Stimulated activated memory B cell treated with anti-CD40 and anti-IgM and Interleukin-4, amounts not matched to agents 10 μg/mL and 1 μg/mL and 100 μg/mL, for 72 hours (primary cell): ENCODE data around the gene COX7B.
"Not testable (repeated sequence)": the region's sequence is repeated elsewhere in the genome, so short reads cannot be mapped to it uniquely, and the experiment has no call there.

Experiments used
- ATAC-seq: fragments of 150-1000 bp; cut with Tn5 transposase; 2 replicates; pipeline ENCODE4 v1.10.0; 2021
- H3K27ac Mint-ChIP-seq: one replicate; pipeline ENCODE4 v1.8.0; 2022; ENCODE audit warnings: mild to moderate bottlenecking, mixed read lengths
- H3K27me3 Mint-ChIP-seq: one replicate; pipeline ENCODE4 v1.8.0; 2022; ENCODE audit warnings: mixed read lengths
- H3K36me3 Mint-ChIP-seq: one replicate; pipeline ENCODE4 v1.8.0; 2022; ENCODE audit warnings: mixed read lengths
- H3K4me1 Mint-ChIP-seq: one replicate; pipeline ENCODE4 v1.8.0; 2022; ENCODE audit warnings: mixed read lengths
- H3K4me3 Mint-ChIP-seq: one replicate; pipeline ENCODE4 v1.8.0; 2022; ENCODE audit warnings: mild to moderate bottlenecking, moderate library complexity, mixed read lengths
- H3K9me3 Mint-ChIP-seq: one replicate; pipeline ENCODE4 v1.8.0; 2022; ENCODE audit warnings: mixed read lengths

The COX7B gene

GRCh38 chrX:77925764-77926163, 26.5 kb downstream of the COX7B start:
- Mint-ChIP-seq H3K4me1 (peaks cover 12% of the 10 kb centered on the region), H3K36me3 (peaks cover 16% of the 10 kb centered on the region)
- no peak for ATAC-seq

GRCh38 chrX:77930581-77930980, 31.3 kb downstream of the COX7B start:
- Mint-ChIP-seq H3K27ac (no peak overlapping the region), H3K4me3 (no peak overlapping the region), H3K36me3 (peaks cover 5% of the 10 kb centered on the region), H3K9me3 (no peaks in the 10 kb centered on the region), H3K27me3 (no peaks in the 10 kb centered on the region), H3K4me1 (peaks cover 7% of the 10 kb centered on the region)
- ATAC-seq = no peak

More at GRCh38 chrX:77925764-77926163, 26.5 kb downstream of the COX7B start:
- Mint-ChIP-seq H3K9me3 (no peaks in the 10 kb centered on the region), H3K27ac (no peak overlapping the region), H3K4me3 (no peak overlapping the region), H3K27me3 (no peaks in the 10 kb centered on the region)

- no peaks in the 10 kb centered on the region for H3K4me1 Mint-ChIP-seq
- H3K9me3 Mint-ChIP-seq = no peaks in the 10 kb centered on the region
- no peaks in the 10 kb centered on the region for H3K36me3 Mint-ChIP-seq
- H3K27ac Mint-ChIP-seq = no peak overlapping the region
- no peak for ATAC-seq
- H3K4me3 Mint-ChIP-seq = no peak overlapping the region
- H3K27me3 Mint-ChIP-seq = no peaks in the 10 kb centered on the region
Observed at GRCh38 chrX:77935886-77936285, 36.6 kb downstream of the COX7B start.

GRCh38 chrX:77936299-77936698, 37.0 kb downstream of the COX7B start:
- ATAC-seq = no peak
- Mint-ChIP-seq H3K27ac (no peak overlapping the region), H3K9me3 (no peaks in the 10 kb centered on the region)

GRCh38 chrX:77937291-77937690, 38.0 kb downstream of the COX7B start:
- no peaks in the 10 kb centered on the region for H3K4me1 Mint-ChIP-seq
- ATAC-seq = no peak
- no peaks in the 10 kb centered on the region for H3K9me3 Mint-ChIP-seq
- no peaks in the 10 kb centered on the region for H3K27me3 Mint-ChIP-seq
- H3K27ac Mint-ChIP-seq = no peak overlapping the region
- H3K36me3 Mint-ChIP-seq = no peaks in the 10 kb centered on the region
- H3K4me3 Mint-ChIP-seq = no peak overlapping the region

More at GRCh38 chrX:77936299-77936698, 37.0 kb downstream of the COX7B start:
- Mint-ChIP-seq H3K4me3 (no peak overlapping the region), H3K4me1 (no peaks in the 10 kb centered on the region), H3K27me3 (no peaks in the 10 kb centered on the region), H3K36me3 (no peaks in the 10 kb centered on the region)

- H3K4me3 Mint-ChIP-seq = no peak overlapping the region
Observed at GRCh38 chrX:77938083-77938680, 38.9 kb downstream of the COX7B start.

DNA sequence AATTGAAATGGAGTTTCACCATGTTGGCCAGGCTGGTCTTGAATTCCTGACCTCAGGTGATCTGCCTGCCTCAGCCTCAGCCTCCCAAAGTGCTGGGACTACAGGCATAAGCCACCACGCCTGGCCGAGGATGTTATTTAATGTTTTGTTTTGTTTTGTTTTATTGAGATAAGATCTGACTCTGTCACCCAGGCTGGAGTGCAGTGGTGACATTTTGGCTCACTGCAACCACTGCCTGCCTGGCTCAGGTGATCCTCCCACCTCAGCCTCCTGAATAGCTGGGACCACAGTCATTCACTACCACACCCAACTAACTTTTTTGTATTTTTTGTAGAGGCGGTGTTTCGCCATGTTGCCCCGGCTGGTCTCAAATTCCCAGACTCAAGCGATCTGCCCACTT, 45.8 kb downstream of the COX7B start:
- not testable (repeated sequence) for H3K27me3 Mint-ChIP-seq, H3K9me3 Mint-ChIP-seq, H3K27ac Mint-ChIP-seq, H3K36me3 Mint-ChIP-seq, H3K4me3 Mint-ChIP-seq, ATAC-seq, H3K4me1 Mint-ChIP-seq

More at GRCh38 chrX:77938083-77938680, 38.9 kb downstream of the COX7B start:
- Mint-ChIP-seq H3K36me3 (no peaks in the 10 kb centered on the region), H3K27ac (no peak overlapping the region), H3K27me3 (no peaks in the 10 kb centered on the region), H3K9me3 (no peaks in the 10 kb centered on the region), H3K4me1 (no peaks in the 10 kb centered on the region)
- ATAC-seq = no peak

GRCh38 chrX:77945910-77946545, 46.8 kb downstream of the COX7B start:
- Mint-ChIP-seq H3K27ac (no peak overlapping the region), H3K36me3 (no peaks in the 10 kb centered on the region), H3K4me1 (no peaks in the 10 kb centered on the region), H3K27me3 (no peaks in the 10 kb centered on the region), H3K4me3 (no peak overlapping the region), H3K9me3 (no peaks in the 10 kb centered on the region)
- ATAC-seq = no peak

DNA sequence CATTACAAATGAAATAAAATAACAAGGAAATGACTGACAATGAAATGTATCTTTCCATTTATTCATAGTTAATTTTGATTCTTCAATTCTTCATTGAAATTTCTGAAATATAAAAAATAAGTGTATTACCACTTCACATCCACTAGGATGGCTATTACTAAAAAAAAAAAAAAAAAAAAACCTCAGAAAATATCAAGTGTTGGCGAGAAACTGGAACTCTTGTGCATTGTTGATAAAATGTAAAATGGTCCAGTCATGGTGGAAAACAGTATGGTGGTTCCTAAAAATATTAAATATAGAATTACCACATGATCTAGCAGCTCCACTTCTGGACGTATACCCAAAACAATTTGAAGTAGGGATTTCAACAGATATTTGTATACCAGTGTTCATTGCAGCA, 47.3 kb downstream of the COX7B start:
- Mint-ChIP-seq H3K9me3 (no peaks in the 10 kb centered on the region), H3K4me1 (no peaks in the 10 kb centered on the region)

GRCh38 chrX:77949840-77950239, 50.6 kb downstream of the COX7B start:
- no peak overlapping the region for H3K4me3 Mint-ChIP-seq
- no peaks in the 10 kb centered on the region for H3K9me3 Mint-ChIP-seq
- H3K27me3 Mint-ChIP-seq = no peaks in the 10 kb centered on the region
- H3K36me3 Mint-ChIP-seq = no peaks in the 10 kb centered on the region
- no peak for ATAC-seq
- no peak overlapping the region for H3K27ac Mint-ChIP-seq
- no peaks in the 10 kb centered on the region for H3K4me1 Mint-ChIP-seq

More for the DNA sequence above, 47.3 kb downstream of the COX7B start:
- Mint-ChIP-seq H3K36me3 (no peaks in the 10 kb centered on the region), H3K27ac (no peak overlapping the region), H3K27me3 (no peaks in the 10 kb centered on the region), H3K4me3 (no peak overlapping the region)
- ATAC-seq = no peak

- no peak overlapping the region for H3K27ac Mint-ChIP-seq
- H3K36me3 Mint-ChIP-seq = peaks cover 6% of the 10 kb centered on the region
- peaks cover 3% of the 10 kb centered on the region for H3K9me3 Mint-ChIP-seq
- H3K4me1 Mint-ChIP-seq = no peaks in the 10 kb centered on the region
- H3K4me3 Mint-ChIP-seq = no peak overlapping the region
- no peaks in the 10 kb centered on the region for H3K27me3 Mint-ChIP-seq
- ATAC-seq = no peak
Observed at GRCh38 chrX:77952173-77952572, 52.9 kb downstream of the COX7B start.

- H3K9me3 Mint-ChIP-seq = peaks cover 3% of the 10 kb centered on the region
- no peak overlapping the region for H3K4me3 Mint-ChIP-seq
- peaks cover 14% of the 10 kb centered on the region for H3K36me3 Mint-ChIP-seq
- no peak for ATAC-seq
- peaks cover 6% of the 10 kb centered on the region for H3K4me1 Mint-ChIP-seq
- no peak overlapping the region for H3K27ac Mint-ChIP-seq
- no peaks in the 10 kb centered on the region for H3K27me3 Mint-ChIP-seq
Observed at GRCh38 chrX:77953302-77953701, 54.0 kb downstream of the COX7B start.

- peaks cover 14% of the 10 kb centered on the region for H3K36me3 Mint-ChIP-seq
- no peak overlapping the region for H3K4me3 Mint-ChIP-seq
- H3K27me3 Mint-ChIP-seq = no peaks in the 10 kb centered on the region
- peaks cover 6% of the 10 kb centered on the region for H3K4me1 Mint-ChIP-seq
- H3K9me3 Mint-ChIP-seq = peaks cover 3% of the 10 kb centered on the region
- no peak overlapping the region for H3K27ac Mint-ChIP-seq
- ATAC-seq = no peak
Observed at GRCh38 chrX:77953708-77954107, 54.4 kb downstream of the COX7B start.
